H9 (cell line): Measurements from ENCODE around the gene SSNA1. TPM values are rescaled to one million over a fixed set of nuclear protein-coding genes. Genes with fewer than 3 reads are reported as not detected.

Source experiments
- DNase-seq: peaks from one replicate; pipeline ENCODE4 v3.0.0-alpha.2; 2017
- H2AFZ ChIP-seq: one replicate; pipeline ENCODE4 v1.6.1; 2013; ENCODE audit warnings: mild to moderate bottlenecking, low read length, control low read depth, moderate library complexity
- H2AK5ac ChIP-seq: 2 replicates; pipeline ENCODE4 v1.6.1; 2013; ENCODE audit warnings: low read length, control low read depth, mixed read lengths; ENCODE audit not compliant: insufficient read length
- H2BK120ac ChIP-seq: one replicate; pipeline ENCODE4 v1.6.1; 2013; ENCODE audit warnings: low read depth, mild to moderate bottlenecking, low read length, control low read depth, inconsistent platforms; ENCODE audit not compliant: poor library complexity, severe bottlenecking
- H2BK12ac ChIP-seq: 2 replicates; pipeline ENCODE4 v1.6.1; 2013; ENCODE audit warnings: low read length, control low read depth, mixed read lengths, low read depth; ENCODE audit not compliant: insufficient read length
- H2BK15ac ChIP-seq: 2 replicates; pipeline ENCODE4 v1.6.1; 2013; ENCODE audit warnings: low read depth, low read length, control low read depth
- H2BK20ac ChIP-seq: one replicate; pipeline ENCODE4 v1.6.1; 2013; ENCODE audit warnings: low read depth, mild to moderate bottlenecking, low read length, control low read depth, inconsistent platforms; ENCODE audit not compliant: poor library complexity, severe bottlenecking
- H2BK5ac ChIP-seq: 2 replicates; pipeline ENCODE4 v1.6.1; 2013; ENCODE audit warnings: low read length, control low read depth, mixed read lengths; ENCODE audit not compliant: insufficient read length
- H3K14ac ChIP-seq: 2 replicates; pipeline ENCODE4 v1.6.1; 2013; ENCODE audit warnings: low read length, control low read depth; ENCODE audit not compliant: insufficient read depth
- H3K18ac ChIP-seq: 2 replicates; pipeline ENCODE4 v1.6.1; 2013; ENCODE audit warnings: low read depth, mild to moderate bottlenecking, mixed read lengths, low read length, control low read depth; ENCODE audit not compliant: insufficient read length
- H3K23ac ChIP-seq: 2 replicates; pipeline ENCODE4 v1.6.1; 2013; ENCODE audit warnings: low read length, control low read depth, mixed read lengths, low read depth; ENCODE audit not compliant: insufficient read length
- H3K23me2 ChIP-seq: 2 replicates; pipeline ENCODE4 v1.6.1; 2013; ENCODE audit warnings: low read depth, mild to moderate bottlenecking, mixed read lengths, low read length, control low read depth; ENCODE audit not compliant: insufficient read length, poor library complexity, severe bottlenecking
- H3K27ac ChIP-seq: 2 replicates; pipeline ENCODE4 v1.5.1; 2013; ENCODE audit warnings: low read length, control low read depth, mixed read lengths, low read depth; ENCODE audit not compliant: insufficient read length
- H3K27me3 ChIP-seq: 2 replicates; pipeline ENCODE4 v1.6.1; 2013; ENCODE audit warnings: low read length, control low read depth, inconsistent platforms; ENCODE audit not compliant: insufficient read depth
- H3K4ac ChIP-seq: 2 replicates; pipeline ENCODE4 v1.6.1; 2013; ENCODE audit warnings: low read depth, mild to moderate bottlenecking, control low read depth, inconsistent platforms, low read length, moderate library complexity
- H3K4me1 ChIP-seq: 2 replicates; pipeline ENCODE4 v1.6.1; 2013; ENCODE audit warnings: low read length, control low read depth, inconsistent platforms; ENCODE audit not compliant: insufficient read depth
- H3K4me2 ChIP-seq: 2 replicates; pipeline ENCODE4 v1.6.1; 2013; ENCODE audit warnings: low read length, control low read depth, mixed read lengths; ENCODE audit not compliant: insufficient read length, insufficient read depth
- H3K56ac ChIP-seq: 2 replicates; pipeline ENCODE4 v1.6.1; 2013; ENCODE audit warnings: low read depth, mild to moderate bottlenecking, mixed read lengths, low read length, control low read depth; ENCODE audit not compliant: insufficient read length
- H3K79me1 ChIP-seq: 2 replicates; pipeline ENCODE4 v1.6.1; 2013; ENCODE audit warnings: low read depth, mild to moderate bottlenecking, moderate library complexity, low read length, control low read depth, inconsistent platforms; ENCODE audit not compliant: insufficient read depth, poor library complexity, severe bottlenecking
- H3K79me2 ChIP-seq: 2 replicates; pipeline ENCODE4 v1.6.1; 2013; ENCODE audit warnings: low read length, control low read depth, inconsistent platforms; ENCODE audit not compliant: insufficient read depth
- H3K9ac ChIP-seq: 2 replicates; pipeline ENCODE4 v1.6.1; 2013; ENCODE audit warnings: low read length, control low read depth, mixed read lengths; ENCODE audit not compliant: insufficient read length; ENCODE audit errors: extremely low read depth
- H3K9me3 ChIP-seq: one replicate; pipeline ENCODE4 v1.6.1; 2013; ENCODE audit warnings: low read depth, low read length, inconsistent platforms; ENCODE audit not compliant: control insufficient read depth
- H3T11ph ChIP-seq: one replicate; pipeline ENCODE4 v1.6.1; 2013; ENCODE audit warnings: mild to moderate bottlenecking, low read length, control low read depth, inconsistent platforms
- H4K20me1 ChIP-seq: one replicate; pipeline ENCODE4 v1.6.1; 2013; ENCODE audit not compliant: control insufficient read depth, insufficient read length, insufficient read depth
- H4K5ac ChIP-seq: 2 replicates; pipeline ENCODE4 v1.6.1; 2013; ENCODE audit warnings: low read depth, mild to moderate bottlenecking, mixed read lengths, low read length, control low read depth; ENCODE audit not compliant: insufficient read length
- H4K8ac ChIP-seq: replicated peaks from 2 replicates; pipeline ENCODE4 v1.6.1; 2013; ENCODE audit warnings: low read length, control low read depth, mixed read lengths, low read depth; ENCODE audit not compliant: insufficient read length
- H4K91ac ChIP-seq: 2 replicates; pipeline ENCODE4 v1.6.1; 2013; ENCODE audit warnings: low read depth, mild to moderate bottlenecking, moderate library complexity, mixed read lengths, low read length, control low read depth; ENCODE audit not compliant: insufficient read length
- H3K27ac Mint-ChIP-seq, 3 experiments: 2 replicates in 2 of 3; 3 replicates in 1 of 3; pipeline ENCODE4 v1.8.0; 2020 to 2021; ENCODE audit warnings: mixed read lengths in 3 of 3, mild to moderate bottlenecking in 1 of 3, moderate library complexity in 1 of 3
- H3K27me3 Mint-ChIP-seq: 2 replicates; pipeline ENCODE4 v1.8.0; 2021; ENCODE audit warnings: low read depth, mild to moderate bottlenecking, moderate library complexity, mixed read lengths
- H3K36me3 Mint-ChIP-seq, 3 experiments: 2 replicates in 2 of 3; 3 replicates in 1 of 3; pipeline ENCODE4 v1.8.0; 2020 to 2021; ENCODE audit warnings: low read depth in 3 of 3, mixed read lengths in 3 of 3; ENCODE audit not compliant: insufficient read depth in 1 of 3
- H3K4me1 Mint-ChIP-seq, 2 experiments: 2 replicates each; pipeline ENCODE4 v1.8.0; 2020; ENCODE audit warnings: mixed read lengths in 2 of 2
- H3K4me3 Mint-ChIP-seq, 2 experiments: 2 replicates in 1 of 2; 3 replicates in 1 of 2; pipeline ENCODE4 v1.8.0; 2020 to 2021; ENCODE audit warnings: mild to moderate bottlenecking in 2 of 2, mixed read lengths in 2 of 2, moderate library complexity in 1 of 2
- H3K9me3 Mint-ChIP-seq, 2 experiments: 2 replicates in 1 of 2; 3 replicates in 1 of 2; pipeline ENCODE4 v1.8.0; 2020; ENCODE audit warnings: mild to moderate bottlenecking in 2 of 2, mixed read lengths in 2 of 2, moderate library complexity in 1 of 2
- CTCF ChIP-seq: fragments of 200-600 bp; sonication (generic); conservative IDR thresholded peaks from 3 replicates; pipeline ENCODE4 v1.8.0; 2021; ENCODE audit warnings: antibody characterized with exemption, mild to moderate bottlenecking
- WGBS: extraction: QIAGEN DNeasy Blood & Tissue Kit; methylation state at CpG from one replicate; pipeline ENCODE4 v1.1.7; 2013; ENCODE audit warnings: missing lambda C conversion rate, low lambda C conversion rate, mixed read lengths; ENCODE audit not compliant: insufficient read length; ENCODE audit errors: extremely low coverage; 5-methylcytosine and 5-hydroxymethylcytosine counted together
- total RNA-seq: library from RNA; stranded (reverse); gene quantifications from 2 replicates; pipeline ENCODE4 v1.2.1, GENCODE V29; 2021

The SSNA1 gene
- total RNA-seq, 1 experiment from 2014 or later: 69.2 TPM

GRCh38 chr9:137173796-137174664 lies 14.4 kb upstream of the SSNA1 start:
- H3K18ac ChIP-seq: no peak overlapping the region
- Mint-ChIP-seq H3K36me3 (peaks cover 0 to 6% (median under 1%) of the 10 kb centered on the region in 3 experiments; a peak in 3 of 7 replicates), H3K4me1 (peaks cover 3 to 14% of the 10 kb centered on the region in 2 experiments), H3K4me3 (peak overlapping the region in 1 of 2 experiments; percentile 26; a peak in 1 of 5 replicates), H3K27me3 (peaks cover 63% of the 10 kb centered on the region), H3K27ac (no peak overlapping the region; a peak in 1 of 7 replicates), H3K9me3 (no peaks in the 10 kb centered on the region)
- H2AFZ ChIP-seq: no peak overlapping the region
- H3K9me3 ChIP-seq: no peaks in the 10 kb centered on the region
- TF ChIP-seq CTCF: no peak
- no peak overlapping the region for H2BK120ac ChIP-seq
- H4K20me1 ChIP-seq: no peaks in the 10 kb centered on the region
- no peak overlapping the region for H3K4ac ChIP-seq
- no CpG with 5 or more reads among the region's 45 CpGs for WGBS
- no peaks in the 10 kb centered on the region for H3K79me1 ChIP-seq
- H3K4me2 ChIP-seq: no peak overlapping the region
- DNase-seq: no peak
- H3K23ac ChIP-seq: no peak overlapping the region
- no peak overlapping the region for H4K5ac ChIP-seq
- no peak overlapping the region for H2BK20ac ChIP-seq
- H2BK5ac ChIP-seq: no peak overlapping the region
- H3K27me3 ChIP-seq: peaks cover 9% of the 10 kb centered on the region; the same call in 1 of the 2 replicates
- H3K27ac ChIP-seq: no peak overlapping the region
- H4K91ac ChIP-seq: no peak overlapping the region
- H3K4me1 ChIP-seq: no peaks in the 10 kb centered on the region
- H3K9ac ChIP-seq: no peak overlapping the region
- no peak overlapping the region for H3T11ph ChIP-seq
- H2BK15ac ChIP-seq: no peak overlapping the region
- no peak overlapping the region for H2AK5ac ChIP-seq
- no peak overlapping the region for H2BK12ac ChIP-seq
- H3K56ac ChIP-seq: no peak overlapping the region
- H3K23me2 ChIP-seq: peaks cover 2% of the 10 kb centered on the region
- H3K14ac ChIP-seq: no peak overlapping the region
- no peaks in the 10 kb centered on the region for H3K79me2 ChIP-seq
- no peak overlapping the region for H4K8ac ChIP-seq
